Neuronal stem cell (in vitro differentiated cells): ENCODE measurements around the gene KRT6A.
"Not testable (repeated sequence)": the region's sequence is repeated elsewhere in the genome, so short reads cannot be mapped to it uniquely, and the experiment has no call there.

Source experiments
- DNase-seq: peaks from one replicate; pipeline ENCODE4 v3.0.0-alpha.2; 2013; ENCODE audit warnings: low spot score
- H2AFZ ChIP-seq: one replicate; pipeline ENCODE4 v1.6.1; 2013; ENCODE audit warnings: mild to moderate bottlenecking, low read length, inconsistent platforms
- H2AK5ac ChIP-seq: 2 replicates; pipeline ENCODE4 v1.6.1; 2013; ENCODE audit warnings: low read depth, mild to moderate bottlenecking, inconsistent platforms, low read length, moderate library complexity, mixed read lengths
- H2BK120ac ChIP-seq: 2 replicates; pipeline ENCODE4 v1.6.1; 2013; ENCODE audit warnings: low read depth, mild to moderate bottlenecking, inconsistent platforms, low read length, moderate library complexity, mixed read lengths
- H2BK12ac ChIP-seq: one replicate; pipeline ENCODE4 v1.6.1; 2013; ENCODE audit warnings: low read length, inconsistent platforms
- H2BK15ac ChIP-seq: 2 replicates; pipeline ENCODE4 v1.6.1; 2013; ENCODE audit warnings: mild to moderate bottlenecking, low read length, inconsistent platforms, mixed read lengths
- H2BK5ac ChIP-seq: one replicate; pipeline ENCODE4 v1.6.1; 2013; ENCODE audit warnings: inconsistent platforms, mild to moderate bottlenecking, low read length, moderate library complexity
- H3K14ac ChIP-seq: one replicate; pipeline ENCODE4 v1.6.1; 2013; ENCODE audit warnings: low read length, inconsistent platforms
- H3K18ac ChIP-seq: 2 replicates; pipeline ENCODE4 v1.6.1; 2013; ENCODE audit warnings: low read length, inconsistent platforms
- H3K23ac ChIP-seq: 2 replicates; pipeline ENCODE4 v1.6.1; 2013; ENCODE audit warnings: low read depth, mild to moderate bottlenecking, mixed read lengths, low read length, inconsistent platforms; ENCODE audit not compliant: poor library complexity
- H3K27ac ChIP-seq: replicated peaks from 3 replicates; pipeline ENCODE4 v1.5.1; 2013; ENCODE audit warnings: low read length, inconsistent platforms
- H3K27me3 ChIP-seq, 3 experiments: 2 replicates each; pipeline ENCODE4 v1.6.1; 2013; ENCODE audit warnings: low read length in 3 of 3, mild to moderate bottlenecking in 2 of 3, inconsistent platforms in 1 of 3, low read depth in 1 of 3, mixed read lengths in 1 of 3, moderate library complexity in 1 of 3; ENCODE audit not compliant: control insufficient read depth in 3 of 3, insufficient read depth in 3 of 3
- H3K36me3 ChIP-seq, 2 donors: replicated peaks in 1 of 2; 2 replicates each; pipeline ENCODE4 v1.6.1; 2013; ENCODE audit warnings: low read length in 2 of 2; ENCODE audit not compliant: control insufficient read depth in 2 of 2, insufficient read depth in 2 of 2
- H3K4ac ChIP-seq: 2 replicates; pipeline ENCODE4 v1.6.1; 2013; ENCODE audit warnings: inconsistent platforms, mild to moderate bottlenecking, low read length, moderate library complexity
- H3K4me1 ChIP-seq, 2 donors: 1 replicate in 1 of 2; 2 replicates in 1 of 2; pipeline ENCODE4 v1.6.1; 2013; ENCODE audit warnings: low read length in 2 of 2, low read depth in 1 of 2; ENCODE audit not compliant: control insufficient read depth in 2 of 2, insufficient read depth in 1 of 2
- H3K4me2 ChIP-seq: one replicate; pipeline ENCODE4 v1.6.1; 2013; ENCODE audit warnings: mild to moderate bottlenecking, low read length, inconsistent platforms; ENCODE audit not compliant: insufficient read depth, poor library complexity, severe bottlenecking
- H3K4me3 ChIP-seq, 2 donors: 2 replicates each; pipeline ENCODE4 v1.5.1; 2013; ENCODE audit warnings: low read length in 2 of 2, mild to moderate bottlenecking in 2 of 2, inconsistent platforms in 1 of 2, moderate library complexity in 1 of 2
- H3K79me1 ChIP-seq: one replicate; pipeline ENCODE4 v1.6.1; 2013; ENCODE audit warnings: low read depth, mild to moderate bottlenecking, inconsistent platforms, low read length, moderate library complexity
- H3K9ac ChIP-seq: one replicate; pipeline ENCODE4 v1.6.1; 2013; ENCODE audit warnings: mild to moderate bottlenecking, low read depth, low read length, inconsistent platforms; ENCODE audit not compliant: poor library complexity
- H3K9me3 ChIP-seq, 2 donors: replicated peaks in 1 of 2; 2 replicates each; pipeline versions ENCODE3 to v1.6.1; 2013; ENCODE audit warnings: low read length in 2 of 2, mild to moderate bottlenecking in 2 of 2, inconsistent platforms in 1 of 2, low read depth in 1 of 2, mixed read lengths in 1 of 2, moderate library complexity in 1 of 2; ENCODE audit not compliant: control insufficient read depth in 2 of 2, insufficient read depth in 1 of 2
- H4K8ac ChIP-seq: one replicate; pipeline ENCODE4 v1.6.1; 2013; ENCODE audit warnings: low read depth, mild to moderate bottlenecking, inconsistent platforms, low read length, moderate library complexity
- H4K91ac ChIP-seq: one replicate; pipeline ENCODE4 v1.6.1; 2013; ENCODE audit warnings: low read length, low read depth, mild to moderate bottlenecking, inconsistent platforms; ENCODE audit not compliant: poor library complexity
- WGBS, 2 donors: extraction: QIAGEN DNeasy Blood & Tissue Kit; methylation state at CpG; one replicate each; pipeline ENCODE4 v1.1.7; 2013; ENCODE audit warnings: missing lambda C conversion rate in 2 of 2, mixed read lengths in 1 of 2; ENCODE audit not compliant: insufficient read length in 2 of 2, insufficient replicate concordance in 1 of 2; ENCODE audit errors: extremely low coverage in 2 of 2; 5-methylcytosine and 5-hydroxymethylcytosine counted together

KRT6A gene

GRCh38 chr12:52454411-52455201, 38.5 kb downstream of the KRT6A start:
- no CpG with 5 or more reads among the region's 3 CpGs for WGBS, 2 donors

GRCh38 chr12:52452101-52452500, 41.0 kb downstream of the KRT6A start, which contains the start of gene KRT6B:
Gene KRT6B (minus strand): TSS chr12:52452146. CDS start chr12:52452078, 68 bp downstream.
- Histone ChIP-seq H3K27me3 (peaks cover 0 to 3% (median 0%) of the 10 kb centered on the region in 3 experiments), H2BK12ac (no peak within 1 kb of the TSS), H2BK120ac (no peak within 1 kb of the TSS), H3K36me3 (no peaks in the 10 kb centered on the region), H3K4me1 (peaks cover 0 to 2% of the 10 kb centered on the region in 2 donors), H3K23ac (no peak within 1 kb of the TSS), H4K8ac (no peak within 1 kb of the TSS), H3K18ac (no peak within 1 kb of the TSS), H2AK5ac (no peak within 1 kb of the TSS), H3K14ac (no peak within 1 kb of the TSS), H3K27ac (no peak within 1 kb of the TSS), H3K4me3 (no peak within 1 kb of the TSS), H2BK15ac (no peak within 1 kb of the TSS), H3K79me1 (no peaks in the 10 kb centered on the region), H3K9ac (no peak within 1 kb of the TSS), H2AFZ (no peak within 1 kb of the TSS), H4K91ac (no peak within 1 kb of the TSS), H3K4ac (no peak within 1 kb of the TSS), H3K9me3 (no peaks in the 10 kb centered on the region), H2BK5ac (no peak within 1 kb of the TSS), H3K4me2 (no peak within 1 kb of the TSS)
- no peak for DNase-seq
- no CpG with 5 or more reads among the region's 6 CpGs for WGBS, 2 donors

More at GRCh38 chr12:52454411-52455201, 38.5 kb downstream of the KRT6A start:
- H2BK15ac ChIP-seq, result no peak overlapping the region
- H3K4me3 ChIP-seq, result no peak overlapping the region
- no peak overlapping the region for H3K4ac ChIP-seq
- H3K27me3 ChIP-seq, result peaks cover 0 to 3% (median 0%) of the 10 kb centered on the region in 3 experiments
- H3K79me1 ChIP-seq, result no peaks in the 10 kb centered on the region
- no peak overlapping the region for H3K4me2 ChIP-seq
- no peak overlapping the region for H2BK120ac ChIP-seq
- H3K23ac ChIP-seq, result no peak overlapping the region
- H2AFZ ChIP-seq, result no peak overlapping the region
- H3K14ac ChIP-seq, result no peak overlapping the region
- H2AK5ac ChIP-seq, result no peak overlapping the region
- H3K9me3 ChIP-seq, result no peaks in the 10 kb centered on the region
- no peaks in the 10 kb centered on the region for H3K36me3 ChIP-seq
- no peak overlapping the region for H4K8ac ChIP-seq
- H3K4me1 ChIP-seq, result peaks cover 0 to 2% of the 10 kb centered on the region in 2 donors
- H2BK12ac ChIP-seq, result no peak overlapping the region
- no peak for DNase-seq
- no peak overlapping the region for H2BK5ac ChIP-seq
- H3K18ac ChIP-seq, result no peak overlapping the region
- no peak overlapping the region for H3K27ac ChIP-seq
- no peak overlapping the region for H4K91ac ChIP-seq
- H3K9ac ChIP-seq, result no peak overlapping the region

- no peaks in the 10 kb centered on the region for H3K9me3 ChIP-seq
- H2BK12ac ChIP-seq, result no peak overlapping the region
Measured at GRCh38 chr12:52448228-52448627, 44.8 kb downstream of the KRT6A start.

GRCh38 chr12:52447196-52447595, 45.9 kb downstream of the KRT6A start:
- H3K36me3 ChIP-seq, H3K4ac ChIP-seq, H3K27me3 ChIP-seq, H4K91ac ChIP-seq, H3K14ac ChIP-seq, H3K79me1 ChIP-seq, H3K9ac ChIP-seq, H3K4me1 ChIP-seq, DNase-seq, H3K27ac ChIP-seq, H3K9me3 ChIP-seq, H4K8ac ChIP-seq, H2AK5ac ChIP-seq, H2AFZ ChIP-seq, H3K23ac ChIP-seq, H2BK12ac ChIP-seq, H3K4me2 ChIP-seq, H2BK120ac ChIP-seq, H2BK5ac ChIP-seq, H3K4me3 ChIP-seq: not testable (repeated sequence)
- Histone ChIP-seq H3K18ac (peak overlapping the region; percentile 28), H2BK15ac (peak overlapping the region; percentile 58)
- no CpG with 5 or more reads among the region's 11 CpGs for whole genome bisulfite sequencing, 2 donors

More at GRCh38 chr12:52448228-52448627, 44.8 kb downstream of the KRT6A start:
- DNase-seq, result no peak
- Histone ChIP-seq H3K4me2 (no peak overlapping the region), H2AFZ (no peak overlapping the region), H3K9ac (no peak overlapping the region), H2AK5ac (no peak overlapping the region), H3K79me1 (no peaks in the 10 kb centered on the region), H3K4me1 (no peaks in the 10 kb centered on the region), H4K8ac (no peak overlapping the region), H3K4ac (no peak overlapping the region), H3K23ac (no peak overlapping the region), H3K36me3 (no peaks in the 10 kb centered on the region), H3K27ac (no peak overlapping the region), H3K27me3 (peaks cover 0 to 3% (median 0%) of the 10 kb centered on the region in 3 experiments), H4K91ac (no peak overlapping the region), H2BK120ac (no peak overlapping the region), H3K14ac (no peak overlapping the region), H3K18ac (no peak overlapping the region), H2BK5ac (no peak overlapping the region), H2BK15ac (no peak overlapping the region), H3K4me3 (no peak overlapping the region)
- WGBS, 2 donors, result no CpG with 5 or more reads among the region's 3 CpGs
